GM23338 (cell line): ENCODE results near the gene URM1. TPM values are rescaled to one million over a fixed set of nuclear protein-coding genes. Genes with fewer than 3 reads are reported as not detected.

Source experiments
- ATAC-seq: fragments of 200-7000 bp; cut with Tn5 transposase; 3 replicates; pipeline ENCODE4 v1.9.1; 2020
- DNase-seq: peaks from one replicate; pipeline ENCODE4 v3.0.0-alpha.2; 2015; ENCODE audit warnings: low spot score
- H2AFZ ChIP-seq: fragments of 200-600 bp; sonication (generic); 2 replicates; pipeline ENCODE4 v1.8.0; 2016; ENCODE audit warnings: antibody characterized with exemption, mild to moderate bottlenecking, moderate library complexity
- H3F3A ChIP-seq: fragments of 200-600 bp; sonication (generic); replicated peaks from 2 replicates; pipeline ENCODE4 v1.8.0; 2017; ENCODE audit warnings: antibody characterized with exemption, mixed run types, low read depth
- H3K27ac ChIP-seq: fragments of 200-600 bp; sonication (generic); 2 replicates; pipeline ENCODE4 v1.6.1; 2016; ENCODE audit warnings: low read depth
- H3K27me3 ChIP-seq: fragments of 200-600 bp; sonication (generic); 2 replicates; pipeline ENCODE4 v1.8.0; 2016; ENCODE audit warnings: mild to moderate bottlenecking, mixed run types, moderate library complexity; ENCODE audit not compliant: insufficient read depth
- H3K36me3 ChIP-seq: fragments of 200-600 bp; sonication (generic); 2 replicates; pipeline ENCODE4 v1.8.0; 2016; ENCODE audit warnings: mild to moderate bottlenecking; ENCODE audit not compliant: insufficient read depth
- H3K4me1 ChIP-seq: fragments of 200-600 bp; sonication (generic); 2 replicates; pipeline ENCODE4 v1.8.0; 2016; ENCODE audit warnings: mild to moderate bottlenecking, moderate library complexity; ENCODE audit not compliant: insufficient read depth
- H3K4me2 ChIP-seq: fragments of 200-600 bp; sonication (generic); 2 replicates; pipeline ENCODE4 v1.7.1; 2017; ENCODE audit warnings: mixed run types
- H3K4me3 ChIP-seq: fragments of 200-600 bp; sonication (generic); 2 replicates; pipeline ENCODE4 v1.6.1; 2016; ENCODE audit warnings: mixed run types
- H3K79me2 ChIP-seq: fragments of 200-600 bp; sonication (generic); replicated peaks from 2 replicates; pipeline ENCODE4 v1.8.0; 2017; ENCODE audit warnings: mild to moderate bottlenecking; ENCODE audit not compliant: insufficient read depth
- H3K9me2 ChIP-seq: fragments of 200-600 bp; sonication (generic); 2 replicates; pipeline ENCODE4 v1.8.0; 2017; ENCODE audit not compliant: insufficient read depth
- H4K20me1 ChIP-seq: fragments of 200-600 bp; sonication (generic); replicated peaks from 2 replicates; pipeline ENCODE4 v1.8.0; 2017; ENCODE audit warnings: mild to moderate bottlenecking; ENCODE audit not compliant: insufficient read depth
- H3K27ac Mint-ChIP-seq: 2 replicates; pipeline ENCODE4 v1.8.0; 2020; ENCODE audit warnings: inconsistent platforms, mild to moderate bottlenecking, moderate library complexity, mixed read lengths
- H3K27me3 Mint-ChIP-seq: 3 replicates; pipeline ENCODE4 v1.8.0; 2022; ENCODE audit warnings: low read depth, mild to moderate bottlenecking, moderate library complexity, mixed read lengths, inconsistent platforms; ENCODE audit not compliant: insufficient read depth, poor library complexity
- H3K36me3 Mint-ChIP-seq: 3 replicates; pipeline ENCODE4 v1.8.0; 2021; ENCODE audit warnings: low read depth, mild to moderate bottlenecking, inconsistent platforms, moderate library complexity, mixed read lengths
- H3K4me1 Mint-ChIP-seq: 3 replicates; pipeline ENCODE4 v1.8.0; 2020; ENCODE audit warnings: mild to moderate bottlenecking, inconsistent platforms, mixed read lengths
- H3K4me3 Mint-ChIP-seq: 3 replicates; pipeline ENCODE4 v1.8.0; 2021; ENCODE audit warnings: moderate library complexity, mild to moderate bottlenecking, inconsistent platforms, mixed read lengths
- H3K9me3 Mint-ChIP-seq: 3 replicates; pipeline ENCODE4 v1.8.0; 2020; ENCODE audit warnings: moderate library complexity, mild to moderate bottlenecking, inconsistent platforms, mixed read lengths
- CREB1 ChIP-seq: fragments of 250-450 bp; sonication (Bioruptor Pico); IDR thresholded peaks from 2 replicates; pipeline ENCODE4 v1.5.0; 2020; ENCODE audit warnings: low read depth, mild to moderate bottlenecking, moderate library complexity
- CTCF ChIP-seq, 2 experiments: fragments of 200-600 bp in 1 of 2; sonication (generic) in 1 of 2; conservative IDR thresholded peaks; 2 replicates each; pipeline versions ENCODE4 v1.5.1 to v1.6.1; 2016 to 2017; ENCODE audit warnings: antibody characterized with exemption in 2 of 2, low read depth in 2 of 2, mild to moderate bottlenecking in 2 of 2, moderate library complexity in 1 of 2
- ETS1 ChIP-seq: IDR thresholded peaks from 2 replicates; pipeline ENCODE4 v1.6.1; 2016; ENCODE audit warnings: antibody characterized with exemption
- EZH2 ChIP-seq: fragments of 200-600 bp; sonication (generic); IDR thresholded peaks from one replicate; pipeline ENCODE4 v1.8.0; 2017; ENCODE audit warnings: antibody characterized with exemption, mild to moderate bottlenecking, low read depth; ENCODE audit not compliant: unreplicated experiment
- EZH2phosphoT487 ChIP-seq: fragments of 200-600 bp; sonication (generic); IDR thresholded peaks from one replicate; pipeline ENCODE4 v1.8.1; 2018; ENCODE audit warnings: antibody characterized with exemption; ENCODE audit not compliant: unreplicated experiment
- JUNB ChIP-seq: IDR thresholded peaks from one replicate; pipeline ENCODE4 v1.6.1; 2016; ENCODE audit warnings: antibody characterized with exemption; ENCODE audit not compliant: unreplicated experiment
- NANOG ChIP-seq: IDR thresholded peaks from 2 replicates; pipeline ENCODE4 v1.6.1; 2016; ENCODE audit warnings: antibody characterized with exemption, borderline replicate concordance
- POLR2AphosphoS5 ChIP-seq: IDR thresholded peaks from 2 replicates; pipeline ENCODE4 v1.6.1; 2016; ENCODE audit warnings: antibody characterized with exemption, low read depth
- STAT1 ChIP-seq: IDR thresholded peaks from one replicate; pipeline ENCODE4 v1.6.1; 2016; ENCODE audit warnings: antibody characterized with exemption; ENCODE audit not compliant: unreplicated experiment
- ZNF114 ChIP-seq: fragments of 250-450 bp; sonication (Bioruptor Pico); IDR thresholded peaks from 2 replicates; pipeline ENCODE4 v1.5.0; 2020; ENCODE audit warnings: mild to moderate bottlenecking, moderate library complexity
- ZNF331 ChIP-seq: fragments of 250-450 bp; sonication (Bioruptor Pico); IDR thresholded peaks from 2 replicates; pipeline ENCODE4 v1.5.0; 2020; ENCODE audit warnings: low read depth, mild to moderate bottlenecking, moderate library complexity
- polyA plus RNA-seq: library from polyadenylated mRNA; unstranded; fragments of >200 nt; fragmentation: Nextera tagmentation; extraction: Ambion mirVana; gene quantifications from 2 replicates; pipeline ENCODE4 v1.2.1, GENCODE V29; 2016
- total RNA-seq: library from RNA; depleted of rRNA; stranded (reverse); fragments of >200 nt; shearing (Covaris generic); gene quantifications from 2 replicates; pipeline ENCODE4 v1.2.3, GENCODE V29; 2014
- TF ChIP-seq, protein P1 (sequence below): IDR thresholded peaks from one replicate; pipeline ENCODE4 v1.6.1; 2018; ENCODE audit warnings: antibody characterized with exemption; ENCODE audit not compliant: unreplicated experiment
- TF ChIP-seq, protein P2 (sequence below): fragments of 250-450 bp; sonication (Bioruptor Pico); IDR thresholded peaks from 2 replicates; pipeline ENCODE4 v1.5.0; 2020; ENCODE audit warnings: mild to moderate bottlenecking, moderate library complexity

The URM1 gene
- total and polyA plus RNA-seq, 2 experiments from 2014 or later, result 28.6 to 47.8 TPM

- no peaks in the 10 kb centered on the region for H3K79me2 ChIP-seq
- H2AFZ ChIP-seq, result no peak overlapping the region
- peaks cover 14% of the 10 kb centered on the region; the same call in 1 of the 2 replicates for H3F3A ChIP-seq
- no peaks in the 10 kb centered on the region for H3K36me3 ChIP-seq
- Mint-ChIP-seq H3K9me3 (0 out of 3 replicates have a peak, but pooled peaks cover 2% of the 10 kb centered on the region), H3K4me3 (no peak overlapping the region), H3K27me3 (peaks cover 94% of the 10 kb centered on the region), H3K4me1 (peaks cover 40% of the 10 kb centered on the region), H3K36me3 (no peaks in the 10 kb centered on the region), H3K27ac (no peak overlapping the region)
- DNase-seq (no peak), ATAC-seq (no peak; the same call in 2 of the 3 replicates)
- peaks cover 100% of the 10 kb centered on the region for H3K27me3 ChIP-seq
- H3K4me2 ChIP-seq, result no peak overlapping the region
- H3K4me3 ChIP-seq, result no peak overlapping the region
- H3K9me2 ChIP-seq, result no peaks in the 10 kb centered on the region
- TF ChIP-seq ZNF331 (CRISPR knock-in tag), result no peak
- TF ChIP-seq EZH2, result no peak
- TF ChIP-seq STAT1, result no peak
- no peak for TF ChIP-seq ETS1
- TF ChIP-seq, protein P1, sequence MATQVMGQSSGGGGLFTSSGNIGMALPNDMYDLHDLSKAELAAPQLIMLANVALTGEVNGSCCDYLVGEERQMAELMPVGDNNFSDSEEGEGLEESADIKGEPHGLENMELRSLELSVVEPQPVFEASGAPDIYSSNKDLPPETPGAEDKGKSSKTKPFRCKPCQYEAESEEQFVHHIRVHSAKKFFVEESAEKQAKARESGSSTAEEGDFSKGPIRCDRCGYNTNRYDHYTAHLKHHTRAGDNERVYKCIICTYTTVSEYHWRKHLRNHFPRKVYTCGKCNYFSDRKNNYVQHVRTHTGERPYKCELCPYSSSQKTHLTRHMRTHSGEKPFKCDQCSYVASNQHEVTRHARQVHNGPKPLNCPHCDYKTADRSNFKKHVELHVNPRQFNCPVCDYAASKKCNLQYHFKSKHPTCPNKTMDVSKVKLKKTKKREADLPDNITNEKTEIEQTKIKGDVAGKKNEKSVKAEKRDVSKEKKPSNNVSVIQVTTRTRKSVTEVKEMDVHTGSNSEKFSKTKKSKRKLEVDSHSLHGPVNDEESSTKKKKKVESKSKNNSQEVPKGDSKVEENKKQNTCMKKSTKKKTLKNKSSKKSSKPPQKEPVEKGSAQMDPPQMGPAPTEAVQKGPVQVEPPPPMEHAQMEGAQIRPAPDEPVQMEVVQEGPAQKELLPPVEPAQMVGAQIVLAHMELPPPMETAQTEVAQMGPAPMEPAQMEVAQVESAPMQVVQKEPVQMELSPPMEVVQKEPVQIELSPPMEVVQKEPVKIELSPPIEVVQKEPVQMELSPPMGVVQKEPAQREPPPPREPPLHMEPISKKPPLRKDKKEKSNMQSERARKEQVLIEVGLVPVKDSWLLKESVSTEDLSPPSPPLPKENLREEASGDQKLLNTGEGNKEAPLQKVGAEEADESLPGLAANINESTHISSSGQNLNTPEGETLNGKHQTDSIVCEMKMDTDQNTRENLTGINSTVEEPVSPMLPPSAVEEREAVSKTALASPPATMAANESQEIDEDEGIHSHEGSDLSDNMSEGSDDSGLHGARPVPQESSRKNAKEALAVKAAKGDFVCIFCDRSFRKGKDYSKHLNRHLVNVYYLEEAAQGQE, result no peak
- no peak for TF ChIP-seq POLR2AphosphoS5
- TF ChIP-seq, protein P2, sequence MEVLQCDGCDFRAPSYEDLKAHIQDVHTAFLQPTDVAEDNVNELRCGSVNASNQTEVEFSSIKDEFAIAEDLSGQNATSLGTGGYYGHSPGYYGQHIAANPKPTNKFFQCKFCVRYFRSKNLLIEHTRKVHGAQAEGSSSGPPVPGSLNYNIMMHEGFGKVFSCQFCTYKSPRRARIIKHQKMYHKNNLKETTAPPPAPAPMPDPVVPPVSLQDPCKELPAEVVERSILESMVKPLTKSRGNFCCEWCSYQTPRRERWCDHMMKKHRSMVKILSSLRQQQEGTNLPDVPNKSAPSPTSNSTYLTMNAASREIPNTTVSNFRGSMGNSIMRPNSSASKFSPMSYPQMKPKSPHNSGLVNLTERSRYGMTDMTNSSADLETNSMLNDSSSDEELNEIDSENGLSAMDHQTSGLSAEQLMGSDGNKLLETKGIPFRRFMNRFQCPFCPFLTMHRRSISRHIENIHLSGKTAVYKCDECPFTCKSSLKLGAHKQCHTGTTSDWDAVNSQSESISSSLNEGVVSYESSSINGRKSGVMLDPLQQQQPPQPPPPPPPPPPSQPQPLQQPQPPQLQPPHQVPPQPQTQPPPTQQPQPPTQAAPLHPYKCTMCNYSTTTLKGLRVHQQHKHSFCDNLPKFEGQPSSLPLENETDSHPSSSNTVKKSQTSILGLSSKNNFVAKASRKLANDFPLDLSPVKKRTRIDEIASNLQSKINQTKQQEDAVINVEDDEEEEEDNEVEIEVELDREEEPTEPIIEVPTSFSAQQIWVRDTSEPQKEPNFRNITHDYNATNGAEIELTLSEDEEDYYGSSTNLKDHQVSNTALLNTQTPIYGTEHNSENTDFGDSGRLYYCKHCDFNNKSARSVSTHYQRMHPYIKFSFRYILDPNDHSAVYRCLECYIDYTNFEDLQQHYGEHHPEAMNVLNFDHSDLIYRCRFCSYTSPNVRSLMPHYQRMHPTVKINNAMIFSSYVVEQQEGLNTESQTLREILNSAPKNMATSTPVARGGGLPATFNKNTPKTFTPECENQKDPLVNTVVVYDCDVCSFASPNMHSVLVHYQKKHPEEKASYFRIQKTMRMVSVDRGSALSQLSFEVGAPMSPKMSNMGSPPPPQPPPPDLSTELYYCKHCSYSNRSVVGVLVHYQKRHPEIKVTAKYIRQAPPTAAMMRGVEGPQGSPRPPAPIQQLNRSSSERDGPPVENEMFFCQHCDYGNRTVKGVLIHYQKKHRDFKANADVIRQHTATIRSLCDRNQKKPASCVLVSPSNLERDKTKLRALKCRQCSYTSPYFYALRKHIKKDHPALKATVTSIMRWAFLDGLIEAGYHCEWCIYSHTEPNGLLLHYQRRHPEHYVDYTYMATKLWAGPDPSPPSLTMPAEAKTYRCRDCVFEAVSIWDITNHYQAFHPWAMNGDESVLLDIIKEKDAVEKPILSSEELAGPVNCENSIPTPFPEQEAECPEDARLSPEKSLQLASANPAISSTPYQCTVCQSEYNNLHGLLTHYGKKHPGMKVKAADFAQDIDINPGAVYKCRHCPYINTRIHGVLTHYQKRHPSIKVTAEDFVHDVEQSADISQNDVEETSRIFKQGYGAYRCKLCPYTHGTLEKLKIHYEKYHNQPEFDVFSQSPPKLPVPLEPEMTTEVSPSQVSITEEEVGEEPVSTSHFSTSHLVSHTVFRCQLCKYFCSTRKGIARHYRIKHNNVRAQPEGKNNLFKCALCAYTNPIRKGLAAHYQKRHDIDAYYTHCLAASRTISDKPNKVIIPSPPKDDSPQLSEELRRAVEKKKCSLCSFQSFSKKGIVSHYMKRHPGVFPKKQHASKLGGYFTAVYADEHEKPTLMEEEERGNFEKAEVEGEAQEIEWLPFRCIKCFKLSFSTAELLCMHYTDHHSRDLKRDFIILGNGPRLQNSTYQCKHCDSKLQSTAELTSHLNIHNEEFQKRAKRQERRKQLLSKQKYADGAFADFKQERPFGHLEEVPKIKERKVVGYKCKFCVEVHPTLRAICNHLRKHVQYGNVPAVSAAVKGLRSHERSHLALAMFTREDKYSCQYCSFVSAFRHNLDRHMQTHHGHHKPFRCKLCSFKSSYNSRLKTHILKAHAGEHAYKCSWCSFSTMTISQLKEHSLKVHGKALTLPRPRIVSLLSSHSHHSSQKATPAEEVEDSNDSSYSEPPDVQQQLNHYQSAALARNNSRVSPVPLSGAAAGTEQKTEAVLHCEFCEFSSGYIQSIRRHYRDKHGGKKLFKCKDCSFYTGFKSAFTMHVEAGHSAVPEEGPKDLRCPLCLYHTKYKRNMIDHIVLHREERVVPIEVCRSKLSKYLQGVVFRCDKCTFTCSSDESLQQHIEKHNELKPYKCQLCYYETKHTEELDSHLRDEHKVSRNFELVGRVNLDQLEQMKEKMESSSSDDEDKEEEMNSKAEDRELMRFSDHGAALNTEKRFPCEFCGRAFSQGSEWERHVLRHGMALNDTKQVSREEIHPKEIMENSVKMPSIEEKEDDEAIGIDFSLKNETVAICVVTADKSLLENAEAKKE (CRISPR knock-in tag), result no peak
- TF ChIP-seq JUNB, result no peak
- no peak for TF ChIP-seq CTCF (conservative IDR thresholded peaks at IDR 0.05; ENCODE audit: low read depth in 2 of 2)
- no peak for TF ChIP-seq ZNF114 (CRISPR knock-in tag)
- TF ChIP-seq NANOG, result no peak
- no peak for TF ChIP-seq CREB1 (CRISPR knock-in tag)
- no peak for TF ChIP-seq EZH2phosphoT487
- H4K20me1 ChIP-seq, result no peaks in the 10 kb centered on the region; the same call in 1 of the 2 replicates
- peaks cover 35% of the 10 kb centered on the region for H3K4me1 ChIP-seq
- H3K27ac ChIP-seq, result no peak overlapping the region
Observed at GRCh38 chr9:128406848-128407391, 35.7 kb downstream of the URM1 start.
